GM18868 (cell line): Measurements from ENCODE around the gene ASCL4.

Experiments
- ATAC-seq: cut with Tn5 transposase; IDR thresholded peaks from one replicate; pipeline ENCODE4 v1.9.1; 2021; ENCODE audit warnings: mild to moderate bottlenecking, moderate library complexity; ENCODE audit not compliant: unreplicated experiment

ASCL4 gene

DNA sequence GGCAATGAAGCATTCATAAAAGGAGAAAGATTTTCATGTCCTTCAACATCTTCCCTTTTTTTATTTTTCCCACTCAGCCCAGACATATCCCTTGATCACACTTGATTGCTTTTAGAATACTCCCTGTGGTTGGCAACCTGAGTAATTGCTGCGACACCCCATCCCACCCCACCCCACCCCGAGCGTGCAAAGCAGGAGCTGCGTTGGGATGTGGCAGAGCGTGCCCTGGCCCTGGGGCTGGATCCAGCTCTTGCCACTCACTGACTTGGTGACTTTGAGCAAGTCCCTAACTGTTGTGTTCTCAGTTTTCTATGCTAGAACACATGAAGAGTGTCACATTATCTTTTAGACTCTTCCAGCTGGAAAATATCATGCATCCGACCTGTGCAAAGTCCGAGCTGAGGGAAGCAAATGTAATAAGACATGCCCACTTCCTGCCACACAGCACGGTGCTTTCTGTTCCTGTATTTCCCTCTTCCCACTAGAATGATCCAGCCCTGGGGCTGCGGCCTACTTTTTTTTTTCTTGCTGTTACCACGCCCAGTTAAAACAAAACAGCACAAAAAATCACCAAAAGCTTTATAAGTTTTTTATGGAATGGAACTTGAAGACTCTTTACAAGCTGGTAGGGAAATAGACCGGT, 4.0 kb downstream of the ASCL4 start:
- ATAC-seq: no peak

DNA sequence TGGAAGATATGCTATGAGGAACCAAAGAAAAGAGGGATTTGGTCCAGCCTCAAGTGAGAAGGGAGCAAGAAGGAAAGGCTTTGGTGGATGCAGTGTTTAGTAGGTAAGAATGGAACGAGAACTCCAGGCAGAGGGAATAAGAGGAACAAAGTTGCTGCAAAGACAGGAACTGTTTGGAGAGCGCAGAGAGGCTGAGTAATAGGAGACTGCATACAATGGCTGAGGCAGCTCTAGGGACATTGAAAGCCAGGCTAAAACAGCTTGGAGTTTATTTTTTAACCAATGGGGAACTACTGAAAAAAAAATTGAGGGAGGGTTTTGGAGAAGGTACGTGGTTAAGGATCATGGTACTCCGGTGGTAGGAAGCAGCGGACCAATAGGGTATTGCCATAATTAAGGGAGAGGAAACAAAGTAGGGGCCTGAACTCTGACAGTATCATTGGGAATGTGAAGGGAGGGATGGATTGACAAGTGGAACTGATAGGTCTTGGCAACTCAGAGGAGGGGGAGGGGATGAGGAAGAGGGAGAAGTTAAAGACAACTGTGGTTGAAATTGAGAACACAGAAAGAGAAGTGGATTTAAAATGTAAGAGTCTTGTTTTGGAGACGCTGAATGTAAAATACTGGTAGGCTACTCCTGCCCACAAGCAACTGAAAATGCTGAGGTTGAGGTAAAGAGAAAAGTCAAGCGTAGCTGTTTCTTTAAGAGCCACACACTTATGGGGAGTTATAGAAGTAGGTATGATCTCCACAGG, 4.8 kb downstream of the ASCL4 start:
- peak; percentile 65 for ATAC-seq

DNA sequence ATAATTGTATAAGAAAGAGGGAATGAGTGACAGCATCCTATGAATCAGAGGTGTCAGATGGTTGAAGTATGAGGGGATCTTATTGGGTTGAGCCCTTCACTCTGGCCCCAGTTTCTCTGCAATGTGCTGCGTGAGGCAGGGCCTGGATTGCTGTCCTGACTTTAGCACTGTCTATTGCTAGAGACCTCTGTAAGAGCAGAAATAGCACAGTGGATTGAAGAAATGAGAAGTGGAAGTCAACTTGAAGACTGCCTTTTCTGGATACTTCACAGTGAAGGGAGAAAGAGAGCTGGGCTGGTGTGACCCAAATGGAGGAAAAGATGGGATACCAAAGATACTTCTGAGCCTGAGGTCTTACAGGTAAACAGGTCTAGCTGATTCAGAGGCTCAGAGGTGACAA, 5.8 kb downstream of the ASCL4 start:
- ATAC-seq: no peak

GRCh38 chr12:107782067-107782466, 7.6 kb downstream of the ASCL4 start:
- ATAC-seq: no peak

DNA sequence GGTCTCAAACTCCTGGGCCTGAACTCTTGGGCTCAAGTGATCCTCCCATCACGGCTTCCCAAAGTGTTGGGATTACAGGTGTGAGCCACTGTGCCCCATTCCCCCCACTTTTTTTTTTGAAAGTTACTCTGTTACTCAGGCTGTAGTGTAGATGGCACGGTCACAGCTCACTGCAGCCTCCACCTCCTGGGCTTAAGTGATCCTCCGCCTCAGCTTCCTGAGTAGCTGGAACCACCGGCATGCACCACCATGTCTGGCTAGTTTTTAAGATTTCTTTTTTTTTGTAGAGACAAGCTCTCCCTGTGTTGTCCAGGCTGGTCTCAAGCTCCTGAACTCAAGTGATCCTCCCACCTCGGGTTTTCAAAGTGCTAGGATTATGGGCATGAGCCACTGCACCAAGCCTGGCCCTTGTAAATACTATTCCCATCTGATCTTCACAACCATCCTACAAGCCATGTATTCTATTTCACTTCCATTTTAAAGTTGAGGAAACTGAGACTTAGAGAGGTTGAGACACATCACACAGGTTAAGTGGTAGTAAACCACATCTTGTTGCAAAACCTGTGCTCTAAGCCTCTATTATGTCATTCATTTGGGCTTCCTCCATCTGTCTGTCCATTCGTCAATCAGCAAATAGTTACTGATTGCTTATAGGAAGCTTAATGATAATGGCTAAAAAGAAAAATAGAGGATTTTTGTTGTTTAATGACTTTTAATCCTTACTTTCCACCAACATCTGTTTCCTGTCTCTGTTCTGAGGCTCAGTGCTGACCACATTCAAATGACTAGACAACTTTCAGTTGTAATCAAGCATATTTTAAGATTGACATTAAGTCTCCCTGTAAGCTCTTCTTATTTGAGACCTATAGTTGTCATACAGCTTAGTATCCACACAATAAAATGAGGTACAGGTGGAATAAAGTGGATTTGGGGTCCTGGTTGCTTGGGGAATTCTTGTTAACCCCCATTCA, 9.2 kb downstream of the ASCL4 start:
- peak; percentile 56 for ATAC-seq

DNA sequence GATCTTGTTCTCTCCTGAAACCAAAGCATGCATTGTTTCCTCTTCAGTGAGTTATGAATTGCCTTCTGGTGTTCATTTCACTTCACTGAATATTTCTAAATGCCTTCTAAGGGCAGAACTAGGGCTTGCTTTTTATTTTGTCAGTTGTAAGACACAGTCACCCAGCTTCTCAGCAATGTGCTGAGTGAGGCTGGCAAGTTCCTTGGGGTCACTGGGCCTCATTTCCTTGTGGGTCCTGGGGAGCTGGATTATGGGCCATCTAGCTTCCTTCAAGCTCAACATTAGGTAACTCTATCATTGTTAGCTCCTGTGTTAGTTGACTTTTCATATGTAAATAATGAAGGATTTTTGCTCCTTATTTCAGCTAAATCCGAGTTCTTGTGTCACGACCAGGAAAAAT, 13.8 kb downstream of the ASCL4 start:
- ATAC-seq: no peak

GRCh38 chr12:107788690-107789458, 14.4 kb downstream of the ASCL4 start:
- no peak for ATAC-seq

- ATAC-seq: no peak
Measured at GRCh38 chr12:107791465-107792089, 17.1 kb downstream of the ASCL4 start.

DNA sequence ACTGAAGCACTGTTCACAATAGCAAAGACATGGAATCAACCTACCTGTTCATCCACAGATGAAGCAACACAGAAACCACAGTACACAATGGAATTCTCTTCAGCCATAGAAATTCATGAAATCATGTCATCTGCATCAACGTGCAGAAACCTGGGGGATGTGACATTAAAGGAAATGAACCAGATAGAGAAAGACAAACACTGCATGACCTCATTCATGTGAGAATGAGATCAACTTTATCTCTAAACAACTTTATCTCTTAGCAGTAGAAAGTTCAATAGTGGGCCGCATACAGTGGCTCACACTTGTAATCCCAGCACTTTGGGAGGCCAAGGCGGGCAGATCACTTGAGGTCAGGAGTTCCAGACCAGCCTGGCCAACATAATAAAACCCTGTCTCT, 19.9 kb downstream of the ASCL4 start:
- ATAC-seq: no peak

- no peak for ATAC-seq
Measured at GRCh38 chr12:107798580-107798979, 24.1 kb downstream of the ASCL4 start.

DNA sequence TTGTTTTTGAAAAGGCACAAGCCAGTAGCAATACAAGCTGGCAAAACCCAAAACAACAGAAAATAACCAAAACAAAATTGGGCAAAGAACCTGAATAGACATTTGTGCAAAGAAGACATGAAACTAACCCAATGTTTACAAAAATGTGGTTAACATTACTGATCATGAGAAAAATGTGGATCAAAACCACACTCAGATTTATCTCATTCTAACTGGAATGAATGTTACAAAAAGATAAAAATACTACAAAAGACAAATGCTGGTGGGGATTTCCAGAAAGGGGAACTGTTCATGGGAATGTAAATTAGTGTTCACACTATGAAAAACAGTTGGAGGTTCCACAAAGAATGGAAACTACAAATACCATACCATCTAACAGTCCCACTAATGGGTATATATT, 26.6 kb downstream of the ASCL4 start:
- no peak for ATAC-seq

- ATAC-seq: no peak
Measured at GRCh38 chr12:107803092-107803491, 28.6 kb downstream of the ASCL4 start.

GRCh38 chr12:107805488-107806180, 31.1 kb downstream of the ASCL4 start:
- no peak for ATAC-seq

DNA sequence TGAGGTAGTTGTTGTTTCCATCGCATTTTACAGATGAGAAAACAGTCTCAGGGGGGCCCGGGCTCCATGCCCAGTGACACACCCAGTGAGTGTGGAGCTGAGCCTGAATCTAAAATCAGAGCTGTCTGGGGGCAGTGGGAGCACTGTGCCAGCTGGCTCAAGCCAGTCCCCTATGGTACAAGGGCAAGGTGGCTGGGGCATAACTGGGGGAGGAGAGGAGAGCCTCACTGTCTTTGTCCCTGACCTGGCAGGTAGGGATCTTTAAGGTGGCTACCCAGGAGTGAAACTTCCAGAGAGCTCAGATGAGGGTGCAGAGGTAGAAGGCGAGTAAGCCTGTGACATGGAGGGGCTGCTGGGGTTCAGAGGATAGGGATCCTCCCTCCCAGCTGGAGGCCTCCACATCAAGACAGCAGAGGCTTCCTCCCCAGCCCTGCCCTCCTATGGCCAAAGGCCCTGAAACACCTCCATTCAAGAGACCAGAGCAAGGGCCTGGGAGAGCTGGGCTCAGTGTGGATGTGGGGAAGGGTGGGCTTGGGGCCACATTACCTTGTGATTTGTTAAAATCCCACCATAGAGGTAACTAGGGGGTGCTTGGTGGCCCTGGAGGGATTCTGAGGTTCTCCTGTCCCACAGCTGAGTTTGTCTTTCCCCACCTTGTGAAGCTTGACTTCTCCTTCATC, 33.1 kb downstream of the ASCL4 start:
- ATAC-seq: no peak

GRCh38 chr12:107817250-107817649, 42.7 kb downstream of the ASCL4 start:
- ATAC-seq: no peak

GRCh38 chr12:107818984-107819383, 44.5 kb downstream of the ASCL4 start:
- ATAC-seq: no peak

GRCh38 chr12:107822356-107822755, 47.9 kb downstream of the ASCL4 start:
- no peak for ATAC-seq
